GM10847 (cell line): Measurements from ENCODE around the gene DHX35.

Experiments used
- POLR2A ChIP-seq: IDR thresholded peaks from 2 replicates; pipeline ENCODE4 v1.6.1; 2011; ENCODE audit not compliant: insufficient read length; ENCODE audit errors: extremely low read depth

The DHX35 gene

GRCh38 chr20:38932457-38933120 is 29.6 kb upstream of the DHX35 start:
- TF ChIP-seq POLR2A, result no peak

DNA sequence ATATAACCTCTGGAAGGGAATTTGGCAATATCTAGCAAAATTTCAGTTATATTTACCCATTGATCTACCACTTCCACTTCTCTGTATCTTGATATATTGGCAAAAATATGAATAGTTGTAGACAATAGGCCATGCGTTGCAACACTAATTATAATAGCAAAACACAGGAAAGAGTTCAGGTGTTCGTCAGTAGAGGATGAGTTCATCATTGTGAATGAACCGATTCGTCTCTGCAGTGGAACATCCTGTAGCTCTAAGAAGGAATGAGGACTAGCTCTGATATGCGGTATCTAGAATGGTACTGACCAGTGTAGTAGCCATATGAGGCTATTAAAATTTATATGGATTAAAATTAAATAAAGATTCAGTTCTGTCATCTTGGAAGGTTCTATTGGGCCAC is 27.6 kb upstream of the DHX35 start:
- TF ChIP-seq POLR2A, result no peak

- TF ChIP-seq POLR2A, result no peak
Observed at GRCh38 chr20:38935285-38935684, 26.9 kb upstream of the DHX35 start.

GRCh38 chr20:38935967-38936407 is 26.2 kb upstream of the DHX35 start:
- no peak for TF ChIP-seq POLR2A

GRCh38 chr20:38937000-38937399 is 25.1 kb upstream of the DHX35 start:
- TF ChIP-seq POLR2A, result no peak

- no peak for TF ChIP-seq POLR2A
Observed at GRCh38 chr20:38937978-38938473, 24.1 kb upstream of the DHX35 start.

GRCh38 chr20:38939686-38940085 is 22.5 kb upstream of the DHX35 start:
- no peak for TF ChIP-seq POLR2A

DNA sequence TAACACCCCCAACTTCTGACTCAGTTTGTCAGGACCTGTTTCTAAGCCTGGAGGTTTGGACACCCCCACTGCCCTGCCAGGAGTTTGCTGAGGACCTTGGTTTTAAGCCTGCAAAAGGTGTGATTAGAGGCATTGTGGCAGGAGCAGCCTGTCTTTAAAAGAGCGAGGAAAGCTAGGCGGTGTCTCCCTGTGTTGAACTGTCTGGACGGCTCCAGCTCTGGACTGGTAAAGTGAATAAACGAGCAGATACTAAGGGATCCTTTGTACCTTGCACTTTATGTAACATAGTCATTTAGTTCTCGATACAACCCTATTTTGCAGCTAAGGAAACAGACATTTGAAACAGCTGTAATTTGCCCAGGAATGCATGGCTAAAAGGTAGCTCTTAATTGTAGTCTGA is 21.5 kb upstream of the DHX35 start:
- no peak for TF ChIP-seq POLR2A

DNA sequence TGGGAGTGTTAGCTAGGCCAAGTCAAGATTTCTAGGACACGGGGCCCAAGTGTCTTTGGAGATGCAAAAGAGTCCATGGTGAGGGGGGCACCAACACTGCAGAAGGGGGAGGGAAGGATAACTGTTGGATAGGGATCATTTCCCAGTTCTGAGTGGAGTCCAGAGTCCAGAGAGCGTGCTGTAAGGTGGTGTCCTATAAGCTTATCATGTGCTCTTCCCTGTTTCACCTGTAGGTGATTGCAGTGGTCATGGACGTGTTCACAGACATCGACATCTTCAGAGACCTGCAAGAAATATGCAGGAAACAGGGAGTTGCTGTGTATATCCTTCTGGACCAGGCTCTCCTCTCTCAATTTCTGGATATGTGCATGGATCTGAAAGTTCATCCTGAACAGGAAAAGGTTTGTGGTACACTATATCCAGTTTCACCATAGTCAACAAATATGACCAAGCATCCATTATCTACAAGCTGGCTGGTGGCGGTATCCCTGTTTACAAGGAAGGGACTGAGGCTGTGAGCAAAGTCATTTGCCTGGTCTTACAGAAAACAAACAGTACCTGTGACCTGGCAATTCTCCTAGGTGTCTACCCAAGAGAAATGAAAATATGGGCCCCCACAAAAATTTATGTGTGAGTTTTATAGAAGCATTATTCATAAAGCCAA is 20.3 kb upstream of the DHX35 start:
- no peak for TF ChIP-seq POLR2A

- TF ChIP-seq POLR2A, result no peak
Observed at GRCh38 chr20:38945012-38945411, 17.1 kb upstream of the DHX35 start.

- TF ChIP-seq POLR2A, result no peak
Observed at GRCh38 chr20:38946836-38947235, 15.3 kb upstream of the DHX35 start.

DNA sequence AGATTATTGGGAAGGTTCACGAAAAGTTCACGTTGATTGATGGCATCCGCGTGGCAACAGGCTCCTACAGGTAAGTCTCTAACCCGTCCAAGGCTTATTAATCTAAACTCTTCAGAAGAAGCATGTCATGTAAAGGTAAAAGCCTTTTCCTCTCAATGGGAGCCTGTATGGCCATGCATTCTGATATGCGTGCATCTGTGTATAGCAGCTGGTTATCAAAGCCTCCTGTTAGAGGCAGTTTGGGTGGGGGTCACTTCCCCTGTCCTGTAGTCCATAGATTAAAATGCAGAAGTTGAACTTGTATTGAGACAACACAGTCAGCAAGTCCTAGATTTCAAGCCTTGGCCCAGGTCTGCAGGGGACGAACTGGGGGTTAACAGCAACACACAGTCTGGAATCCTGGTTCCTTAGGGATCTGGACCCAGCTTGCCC is 14.2 kb upstream of the DHX35 start:
- TF ChIP-seq POLR2A, result no peak

GRCh38 chr20:38950254-38950653 is 11.9 kb upstream of the DHX35 start:
- no peak for TF ChIP-seq POLR2A

- TF ChIP-seq POLR2A, result no peak
Observed at GRCh38 chr20:38951611-38952010, 10.5 kb upstream of the DHX35 start.

GRCh38 chr20:38952153-38952552 is 10.0 kb upstream of the DHX35 start:
- TF ChIP-seq POLR2A, result no peak

- no peak for TF ChIP-seq POLR2A
Observed at GRCh38 chr20:38953630-38954340, 8.4 kb upstream of the DHX35 start.
